HG03135 (cell line): Measurements from ENCODE around the gene ACOX3.

ENCODE experiments used
- ATAC-seq: cut with Tn5 transposase; IDR thresholded peaks from one replicate; pipeline ENCODE4 v1.9.1; 2021; ENCODE audit warnings: mild to moderate bottlenecking, moderate library complexity; ENCODE audit not compliant: unreplicated experiment

Gene ACOX3

GRCh38 chr4:8377103-8378075 lies 63.1 kb downstream of the ACOX3 start:
- no peak for ATAC-seq

GRCh38 chr4:8376361-8377102 lies 64.0 kb downstream of the ACOX3 start:
- no peak for ATAC-seq

GRCh38 chr4:8374851-8375649 lies 65.5 kb downstream of the ACOX3 start:
- no peak for ATAC-seq

- no peak for ATAC-seq
These were observed 66.5 kb downstream of the ACOX3 start for GRCh38 chr4:8373973-8374545.

GRCh38 chr4:8373270-8373972 lies 67.1 kb downstream of the ACOX3 start:
- ATAC-seq: no peak

GRCh38 chr4:8372506-8372905 lies 68.0 kb downstream of the ACOX3 start:
- ATAC-seq: no peak

- ATAC-seq: no peak
These were observed 68.9 kb downstream of the ACOX3 start for GRCh38 chr4:8371596-8371995.

GRCh38 chr4:8370835-8371595 lies 69.5 kb downstream of the ACOX3 start:
- no peak for ATAC-seq

GRCh38 chr4:8370106-8370787 lies 70.3 kb downstream of the ACOX3 start:
- ATAC-seq: no peak

- ATAC-seq: no peak
These were observed 71.0 kb downstream of the ACOX3 start for GRCh38 chr4:8369426-8370105.

- no peak for ATAC-seq
These were observed 71.5 kb downstream of the ACOX3 start for GRCh38 chr4:8368998-8369397.

GRCh38 chr4:8368061-8368481 lies 72.5 kb downstream of the ACOX3 start:
- ATAC-seq: no peak

GRCh38 chr4:8366601-8367000 lies 73.9 kb downstream of the ACOX3 start:
- no peak for ATAC-seq

GRCh38 chr4:8365951-8366350 lies 74.6 kb downstream of the ACOX3 start:
- ATAC-seq: no peak

GRCh38 chr4:8365353-8365752 lies 75.2 kb downstream of the ACOX3 start:
- ATAC-seq: no peak

- no peak for ATAC-seq
These were observed 75.6 kb downstream of the ACOX3 start for GRCh38 chr4:8364848-8365350.

- ATAC-seq: no peak
These were observed 76.4 kb downstream of the ACOX3 start for GRCh38 chr4:8364141-8364540.

GRCh38 chr4:8362483-8362882 lies 78.0 kb downstream of the ACOX3 start:
- ATAC-seq: no peak
